Thyroid gland (tissue), 4 donors: Measurements from ENCODE around the gene SMARCAL1. TPM values are rescaled to one million over a fixed set of nuclear protein-coding genes. Genes with fewer than 3 reads are reported as not detected.

Experiments
- DNase-seq, 2 donors: peaks; one replicate each; pipeline ENCODE4 v3.0.0-alpha.2; 2019
- H3K27ac ChIP-seq, 3 donors: fragments of 200-600 bp; sonication (generic); 1 replicate in 2 of 3; 2 replicates in 1 of 3; pipeline ENCODE4 v1.5.1; 2016 to 2019; ENCODE audit warnings: mild to moderate bottlenecking in 1 of 3, moderate library complexity in 1 of 3
- H3K27me3 ChIP-seq: fragments of 200-600 bp; sonication (generic); one replicate; pipeline ENCODE4 v1.5.1; 2019
- H3K36me3 ChIP-seq, 2 donors: fragments of 200-600 bp; sonication (generic); one replicate each; pipeline ENCODE4 v1.5.1; 2016 to 2019
- H3K4me1 ChIP-seq, 2 donors: fragments of 200-600 bp; sonication (generic); one replicate each; pipeline ENCODE4 v1.5.1; 2017 to 2019
- H3K4me3 ChIP-seq, 3 donors: fragments of 200-600 bp; sonication (generic); replicated peaks in 1 of 3; 1 replicate in 2 of 3; 2 replicates in 1 of 3; pipeline ENCODE4 v1.5.1; 2016; ENCODE audit warnings: mild to moderate bottlenecking in 1 of 3
- H3K9me3 ChIP-seq: fragments of 200-600 bp; sonication (generic); one replicate; pipeline ENCODE4 v1.5.1; 2017
- CTCF ChIP-seq, 6 experiments: fragments of 200-600 bp in 3 of 6; fragments of 450-650 bp in 3 of 6; sonication (generic) in 3 of 6; IDR thresholded peaks; one replicate each; pipeline ENCODE4 v1.5.1; 2016 to 2019; ENCODE audit warnings: antibody characterized with exemption in 6 of 6, mild to moderate bottlenecking in 2 of 6, inconsistent platforms in 1 of 6, moderate library complexity in 1 of 6
- POLR2A ChIP-seq, 2 donors: fragments of 450-650 bp; IDR thresholded peaks; one replicate each; pipeline ENCODE4 v1.6.1; 2017; ENCODE audit warnings: antibody characterized with exemption in 2 of 2, mild to moderate bottlenecking in 2 of 2, moderate library complexity in 1 of 2
- WGBS, 2 donors: methylation state at CpG; one replicate each; pipeline ENCODE4 v1.1.5; 2017; 5-methylcytosine and 5-hydroxymethylcytosine counted together
- intact Hi-C: fragments of 100-400 bp; cut with DNase I; formaldehyde crosslinking; loops from one replicate; pipeline ENCODE4 v1.15.1; 2023
- total RNA-seq, 4 donors: library from RNA; depleted of rRNA; stranded (reverse); fragments of >200 nt; gene quantifications; one replicate each; pipeline ENCODE4 v1.2.3, GENCODE V29; 2016

SMARCAL1 gene
- total RNA-seq, 4 donors from 2014 or later = 19.5 to 31.4 (median 24.6) TPM

GRCh38 chr2:216469661-216470060 is 57.4 kb downstream of the SMARCAL1 start:
- Histone ChIP-seq H3K4me1 (no peaks in the 10 kb centered on the region), H3K27ac (no peak overlapping the region), H3K27me3 (no peaks in the 10 kb centered on the region), H3K9me3 (no peaks in the 10 kb centered on the region), H3K4me3 (no peak overlapping the region), H3K36me3 (peaks cover 0 to 12% of the 10 kb centered on the region in 2 donors)
- no peak for DNase-seq
- intact Hi-C loops = no loop called here
- TF ChIP-seq CTCF (IDR thresholded peaks at IDR 0.05) (no peak), POLR2A (IDR thresholded peaks at IDR 0.05) (no peak)

- H3K27me3 ChIP-seq = no peaks in the 10 kb centered on the region
- no peak for DNase-seq
- H3K36me3 ChIP-seq = peaks cover 7 to 17% of the 10 kb centered on the region in 2 donors
- no peaks in the 10 kb centered on the region for H3K4me1 ChIP-seq
- 93 to 96% methylated on average over 3 of the region's 3 CpGs for WGBS, 2 donors
- TF ChIP-seq CTCF (IDR thresholded peaks at IDR 0.05) = no peak
- no peak overlapping the region for H3K27ac ChIP-seq
- intact Hi-C loops = no loop called here
- H3K4me3 ChIP-seq = no peak overlapping the region
- no peaks in the 10 kb centered on the region for H3K9me3 ChIP-seq
These were observed 60.9 kb downstream of the SMARCAL1 start for GRCh38 chr2:216473187-216473586.

GRCh38 chr2:216474925-216475670 is 62.8 kb downstream of the SMARCAL1 start:
- H3K4me3 ChIP-seq = no peak overlapping the region
- H3K27me3 ChIP-seq = no peaks in the 10 kb centered on the region
- H3K36me3 ChIP-seq = peaks cover 18 to 30% of the 10 kb centered on the region in 2 donors
- no peak for TF ChIP-seq POLR2A (IDR thresholded peaks at IDR 0.05)
- TF ChIP-seq CTCF (IDR thresholded peaks at IDR 0.05) = no peak
- H3K9me3 ChIP-seq = no peaks in the 10 kb centered on the region
- no peak for DNase-seq
- no peaks in the 10 kb centered on the region for H3K4me1 ChIP-seq
- WGBS, 2 donors = 86 to 92% methylated on average over 12 of the region's 12 CpGs
- H3K27ac ChIP-seq = no peak overlapping the region
- intact Hi-C loops = no loop called here

GRCh38 chr2:216475767-216476166 is 63.5 kb downstream of the SMARCAL1 start:
- H3K27me3 ChIP-seq = no peaks in the 10 kb centered on the region
- 93 to 94% methylated on average over 6 of the region's 6 CpGs for WGBS, 2 donors
- H3K36me3 ChIP-seq = peaks cover 18 to 37% of the 10 kb centered on the region in 2 donors

More at GRCh38 chr2:216475767-216476166, 63.5 kb downstream of the SMARCAL1 start:
- H3K27ac ChIP-seq = no peak overlapping the region
- intact Hi-C loops = no loop called here
- no peak for TF ChIP-seq CTCF (IDR thresholded peaks at IDR 0.05)
- no peak for TF ChIP-seq POLR2A (IDR thresholded peaks at IDR 0.05)
- DNase-seq = no peak
- no peaks in the 10 kb centered on the region for H3K9me3 ChIP-seq
- no peak overlapping the region for H3K4me3 ChIP-seq
- H3K4me1 ChIP-seq = no peaks in the 10 kb centered on the region
